Measurements from ENCODE around the gene CFAP53.

DNA sequence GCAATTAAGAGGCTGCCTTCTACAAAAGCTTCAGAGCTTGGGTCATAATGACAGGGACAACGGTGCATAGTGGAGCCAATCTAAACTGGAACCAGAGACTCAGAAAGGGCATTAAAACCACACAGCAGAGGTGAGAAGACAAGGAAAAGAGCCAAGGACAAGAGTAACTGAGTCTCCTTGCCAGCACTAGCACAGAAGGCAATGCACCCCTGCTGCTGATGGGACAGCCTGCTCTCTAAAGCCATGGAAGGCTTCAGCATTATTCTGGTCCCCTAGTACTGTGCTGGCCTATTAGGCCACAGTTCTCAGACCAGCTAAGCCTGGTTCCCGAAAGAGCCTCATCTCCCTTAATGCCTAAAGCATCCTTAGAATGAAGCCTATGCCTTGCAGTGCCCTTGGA is 86.8 kb downstream of the CFAP53 start:
- TF ChIP-seq YY1 (IDR thresholded peaks at IDR 0.05; ENCODE audit: insufficient read depth, insufficient read length) (no peak), ZNF274 (IDR thresholded peaks at IDR 0.05; ENCODE audit: low read depth, low read length) (no peak), SUZ12 (IDR thresholded peaks at IDR 0.05; ENCODE audit: extremely low read depth, insufficient read depth, insufficient read length) (no peak)

Measured in NT2/D1 (cell line).